Activated naive CD8-positive, alpha-beta T cell (primary cell): ENCODE results near the gene OGFOD1.

Source experiments
- H3K27ac Mint-ChIP-seq: one replicate; pipeline ENCODE4 v1.8.0; 2021; ENCODE audit warnings: mixed read lengths
- H3K27me3 Mint-ChIP-seq: one replicate; pipeline ENCODE4 v1.8.0; 2021; ENCODE audit warnings: mixed read lengths
- H3K36me3 Mint-ChIP-seq: one replicate; pipeline ENCODE4 v1.8.0; 2021; ENCODE audit warnings: mixed read lengths
- H3K4me1 Mint-ChIP-seq: one replicate; pipeline ENCODE4 v1.8.0; 2021; ENCODE audit warnings: low read depth, mixed read lengths
- H3K4me3 Mint-ChIP-seq: one replicate; pipeline ENCODE4 v1.8.0; 2021; ENCODE audit warnings: mild to moderate bottlenecking, mixed read lengths
- H3K9me3 Mint-ChIP-seq: one replicate; pipeline ENCODE4 v1.8.0; 2021; ENCODE audit warnings: low read depth, mixed read lengths

OGFOD1 gene

DNA sequence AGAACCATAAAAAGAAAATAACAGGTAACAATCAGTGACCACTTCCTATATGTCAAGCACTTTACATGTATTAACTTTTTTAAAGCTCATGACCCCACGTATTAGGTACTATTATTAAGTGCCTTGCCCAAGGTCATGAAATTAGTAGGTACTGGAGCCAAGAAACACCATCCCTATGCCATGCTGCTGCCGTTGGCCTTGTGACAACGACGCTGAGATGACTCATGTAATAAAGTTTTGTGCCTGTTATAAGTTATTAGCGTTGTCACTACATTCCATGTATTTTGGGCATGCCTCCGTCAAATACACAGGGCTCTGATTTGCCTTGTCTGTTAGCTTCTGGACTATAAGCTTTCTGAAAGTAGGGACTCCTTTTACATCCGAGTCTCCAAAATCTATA lies 67.1 kb downstream of the OGFOD1 start:
- Mint-ChIP-seq H3K27ac (peak overlapping the region; percentile 50), H3K4me1 (peaks cover 60% of the 10 kb centered on the region), H3K4me3 (peak overlapping the region; percentile 87), H3K9me3 (no peaks in the 10 kb centered on the region), H3K36me3 (no peaks in the 10 kb centered on the region), H3K27me3 (no peaks in the 10 kb centered on the region)

DNA sequence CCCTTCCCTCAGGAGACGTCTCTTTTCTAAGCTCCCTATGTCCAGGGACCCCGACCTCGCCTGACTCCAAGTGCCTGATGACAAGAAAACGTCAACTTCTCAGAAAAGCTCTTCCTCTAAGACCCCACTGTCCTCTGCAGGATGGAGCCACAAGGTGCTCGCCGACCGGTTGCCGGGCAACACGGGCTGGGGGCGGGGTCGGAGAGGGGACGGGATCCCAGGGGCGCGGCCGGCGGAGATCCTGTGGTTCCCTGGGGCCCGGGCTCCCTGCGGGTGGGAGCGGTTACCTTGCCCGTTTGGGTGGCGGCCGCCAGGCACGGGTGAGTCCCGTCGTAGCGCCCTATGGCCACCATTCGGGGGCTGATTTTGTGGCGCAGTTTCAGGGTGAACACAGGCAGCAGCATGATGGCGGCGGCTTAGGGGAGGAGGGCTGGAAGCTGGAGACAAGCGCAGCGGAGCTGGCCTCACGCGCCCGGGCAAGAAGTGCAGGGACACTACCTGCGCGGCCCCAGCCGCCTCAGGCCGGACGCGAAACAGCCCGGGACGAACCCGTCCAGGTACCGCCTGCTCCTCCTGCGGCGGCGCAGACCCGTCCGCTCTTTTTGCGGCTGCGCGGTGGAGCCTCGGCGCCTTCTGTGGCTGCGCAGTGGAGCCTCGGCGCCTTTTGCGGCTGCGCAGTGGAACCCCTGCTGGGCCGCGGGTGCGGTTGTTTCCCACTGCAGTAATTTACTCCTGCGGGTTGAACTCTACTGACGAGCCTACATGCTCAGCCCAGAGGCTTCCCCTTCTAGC lies 68.3 kb downstream of the OGFOD1 start, which contains the start of gene BBS2:
BBS2 (minus strand) TSS at position 566 of the 792 bp plus-strand sequence; CDS start at position 404, 162 bp downstream.
- Mint-ChIP-seq H3K27me3 (no peaks in the 10 kb centered on the region), H3K4me3 (peak within 1 kb of the TSS; percentile 87), H3K4me1 (peaks cover 48% of the 10 kb centered on the region), H3K36me3 (no peaks in the 10 kb centered on the region), H3K9me3 (no peaks in the 10 kb centered on the region), H3K27ac (peak within 1 kb of the TSS; percentile 91)

DNA sequence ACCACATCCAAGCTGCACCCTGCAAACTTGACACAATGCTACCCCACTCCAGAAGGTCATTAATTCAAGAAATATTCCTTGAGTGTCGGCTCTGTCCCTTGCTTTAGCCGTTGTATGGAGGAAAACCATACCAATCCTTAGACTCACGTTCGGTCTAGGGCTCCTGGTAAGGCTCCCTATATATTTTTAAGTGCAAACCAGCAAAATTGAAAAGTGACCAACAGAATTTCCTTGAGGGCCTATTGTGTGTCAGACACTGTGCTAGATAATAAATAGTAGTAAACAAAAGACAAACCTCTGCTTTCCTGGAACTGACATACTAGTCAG lies 68.9 kb downstream of the OGFOD1 start:
- H3K27me3 Mint-ChIP-seq: no peaks in the 10 kb centered on the region
- H3K4me3 Mint-ChIP-seq: peak overlapping the region; percentile 87
- peaks cover 43% of the 10 kb centered on the region for H3K4me1 Mint-ChIP-seq
- no peaks in the 10 kb centered on the region for H3K36me3 Mint-ChIP-seq
- H3K9me3 Mint-ChIP-seq: no peaks in the 10 kb centered on the region
- peak overlapping the region; percentile 91 for H3K27ac Mint-ChIP-seq

DNA sequence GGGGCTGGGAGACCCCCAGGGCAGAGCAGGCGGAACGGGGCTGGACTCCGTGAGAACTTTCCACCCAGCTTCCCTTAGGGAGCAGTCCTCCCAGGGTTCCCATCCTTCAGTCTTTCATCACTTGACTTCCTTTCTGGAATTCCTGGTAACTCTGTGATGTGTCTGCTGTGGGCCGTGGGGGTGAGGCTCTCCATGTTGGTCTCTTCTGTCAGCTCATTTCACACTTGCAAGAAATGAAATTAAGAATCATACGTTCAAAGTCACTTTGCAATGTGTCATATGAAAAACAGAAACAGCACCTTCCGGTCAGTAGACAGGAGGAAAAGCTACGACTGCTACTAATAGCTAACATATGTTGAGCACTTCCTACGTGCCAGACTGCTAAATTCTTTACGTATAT lies 73.9 kb downstream of the OGFOD1 start:
- no peak overlapping the region for H3K4me3 Mint-ChIP-seq
- H3K9me3 Mint-ChIP-seq: no peaks in the 10 kb centered on the region
- no peaks in the 10 kb centered on the region for H3K36me3 Mint-ChIP-seq
- H3K4me1 Mint-ChIP-seq: peaks cover 6% of the 10 kb centered on the region
- peaks cover 2% of the 10 kb centered on the region for H3K27me3 Mint-ChIP-seq
- no peak overlapping the region for H3K27ac Mint-ChIP-seq
